Measurements from ENCODE around the gene RTCA. TPM values are rescaled to one million over a fixed set of nuclear protein-coding genes. Genes with fewer than 3 reads are reported as not detected.
"Not testable (repeated sequence)": the region's sequence is repeated elsewhere in the genome, so short reads cannot be mapped to it uniquely, and the experiment has no call there.

Gene RTCA
- total RNA-seq, 1 donor from 2014 or later = 35.1 TPM

DNA sequence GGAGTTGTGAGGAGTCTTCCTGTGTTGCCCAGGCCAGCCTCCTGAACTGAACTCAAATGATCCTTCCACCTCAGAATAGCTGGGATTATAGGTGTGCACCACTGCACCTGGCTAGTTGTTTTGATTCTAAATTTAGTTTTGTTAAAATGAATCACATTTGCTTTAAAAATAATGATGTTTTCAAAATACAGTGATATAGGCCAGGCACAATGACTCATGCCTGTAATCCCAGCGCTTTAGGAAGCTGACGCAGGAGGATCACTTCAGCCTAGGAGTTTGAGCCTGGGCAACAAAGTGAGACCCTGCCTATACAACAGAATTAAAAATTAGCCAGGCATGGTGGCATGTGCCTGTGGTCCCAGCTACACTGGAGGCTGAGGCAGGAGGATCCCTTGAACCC lies 24.3 kb downstream of the RTCA start:
- Mint-ChIP-seq H3K27me3 (no peaks in the 10 kb centered on the region), H3K36me3 (peaks cover 13% of the 10 kb centered on the region), H3K4me3 (no peak overlapping the region), H3K4me1 (ENCODE audit: unreplicated experiment) (no peaks in the 10 kb centered on the region), H3K9me3 (no peaks in the 10 kb centered on the region), H3K27ac (no peak overlapping the region)
- TF ChIP-seq, protein P1, sequence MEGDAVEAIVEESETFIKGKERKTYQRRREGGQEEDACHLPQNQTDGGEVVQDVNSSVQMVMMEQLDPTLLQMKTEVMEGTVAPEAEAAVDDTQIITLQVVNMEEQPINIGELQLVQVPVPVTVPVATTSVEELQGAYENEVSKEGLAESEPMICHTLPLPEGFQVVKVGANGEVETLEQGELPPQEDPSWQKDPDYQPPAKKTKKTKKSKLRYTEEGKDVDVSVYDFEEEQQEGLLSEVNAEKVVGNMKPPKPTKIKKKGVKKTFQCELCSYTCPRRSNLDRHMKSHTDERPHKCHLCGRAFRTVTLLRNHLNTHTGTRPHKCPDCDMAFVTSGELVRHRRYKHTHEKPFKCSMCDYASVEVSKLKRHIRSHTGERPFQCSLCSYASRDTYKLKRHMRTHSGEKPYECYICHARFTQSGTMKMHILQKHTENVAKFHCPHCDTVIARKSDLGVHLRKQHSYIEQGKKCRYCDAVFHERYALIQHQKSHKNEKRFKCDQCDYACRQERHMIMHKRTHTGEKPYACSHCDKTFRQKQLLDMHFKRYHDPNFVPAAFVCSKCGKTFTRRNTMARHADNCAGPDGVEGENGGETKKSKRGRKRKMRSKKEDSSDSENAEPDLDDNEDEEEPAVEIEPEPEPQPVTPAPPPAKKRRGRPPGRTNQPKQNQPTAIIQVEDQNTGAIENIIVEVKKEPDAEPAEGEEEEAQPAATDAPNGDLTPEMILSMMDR (conservative IDR thresholded peaks at IDR 0.05) = no peak
- no peak for DNase-seq (ENCODE audit: extremely low spot score, unreplicated experiment)

- TF ChIP-seq, protein P1 (conservative IDR thresholded peaks at IDR 0.05) = no peak
- H3K27ac Mint-ChIP-seq = no peak overlapping the region
- peaks cover 4% of the 10 kb centered on the region for H3K36me3 Mint-ChIP-seq
- no peak for DNase-seq (ENCODE audit: extremely low spot score, unreplicated experiment)
- H3K9me3 Mint-ChIP-seq = no peaks in the 10 kb centered on the region
- no peaks in the 10 kb centered on the region for H3K27me3 Mint-ChIP-seq
- no peak overlapping the region for H3K4me3 Mint-ChIP-seq
- no peaks in the 10 kb centered on the region for H3K4me1 Mint-ChIP-seq (ENCODE audit: unreplicated experiment)
Observed at GRCh38 chr1:100292711-100293110, 26.7 kb downstream of the RTCA start.

GRCh38 chr1:100296140-100296539 lies 30.1 kb downstream of the RTCA start:
- TF ChIP-seq, protein P1 (conservative IDR thresholded peaks at IDR 0.05) = no peak
- Mint-ChIP-seq H3K36me3 (peaks cover 4% of the 10 kb centered on the region), H3K27me3 (no peaks in the 10 kb centered on the region), H3K4me3 (no peak overlapping the region), H3K4me1 (ENCODE audit: unreplicated experiment) (no peaks in the 10 kb centered on the region), H3K9me3 (no peaks in the 10 kb centered on the region), H3K27ac (no peak overlapping the region)
- no peak for DNase-seq (ENCODE audit: extremely low spot score, unreplicated experiment)

DNA sequence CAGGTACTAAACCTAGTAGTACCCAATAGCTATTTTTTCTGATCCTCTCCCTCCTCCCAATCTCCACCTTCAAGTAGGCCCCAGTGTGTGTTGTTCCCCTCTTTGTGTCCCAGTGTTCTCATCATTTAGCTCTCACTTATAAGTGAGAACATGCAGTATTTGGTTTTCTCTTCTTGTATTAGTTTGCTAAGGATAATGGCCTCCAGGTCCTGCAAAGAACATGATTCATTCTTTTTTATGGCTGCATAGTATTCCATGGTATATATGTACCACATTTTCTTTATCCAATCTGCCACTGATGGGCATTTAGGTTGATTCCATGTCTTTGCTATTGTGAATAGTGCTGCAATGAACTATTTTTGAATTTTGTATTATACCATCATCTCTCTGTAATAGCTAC lies 31.0 kb downstream of the RTCA start:
- not testable (repeated sequence) for H3K27me3 Mint-ChIP-seq; DNase-seq (ENCODE audit: extremely low spot score, unreplicated experiment); H3K4me3 Mint-ChIP-seq; H3K36me3 Mint-ChIP-seq; H3K4me1 Mint-ChIP-seq (ENCODE audit: unreplicated experiment); H3K27ac Mint-ChIP-seq; H3K9me3 Mint-ChIP-seq

GRCh38 chr1:100298512-100298911 lies 32.5 kb downstream of the RTCA start:
- Mint-ChIP-seq H3K27ac (no peak overlapping the region), H3K9me3 (no peaks in the 10 kb centered on the region), H3K36me3 (peaks cover 4% of the 10 kb centered on the region), H3K4me3 (no peak overlapping the region), H3K27me3 (no peaks in the 10 kb centered on the region), H3K4me1 (ENCODE audit: unreplicated experiment) (no peaks in the 10 kb centered on the region)
- TF ChIP-seq, protein P1 (conservative IDR thresholded peaks at IDR 0.05) = no peak
- DNase-seq (ENCODE audit: extremely low spot score, unreplicated experiment) = no peak

DNA sequence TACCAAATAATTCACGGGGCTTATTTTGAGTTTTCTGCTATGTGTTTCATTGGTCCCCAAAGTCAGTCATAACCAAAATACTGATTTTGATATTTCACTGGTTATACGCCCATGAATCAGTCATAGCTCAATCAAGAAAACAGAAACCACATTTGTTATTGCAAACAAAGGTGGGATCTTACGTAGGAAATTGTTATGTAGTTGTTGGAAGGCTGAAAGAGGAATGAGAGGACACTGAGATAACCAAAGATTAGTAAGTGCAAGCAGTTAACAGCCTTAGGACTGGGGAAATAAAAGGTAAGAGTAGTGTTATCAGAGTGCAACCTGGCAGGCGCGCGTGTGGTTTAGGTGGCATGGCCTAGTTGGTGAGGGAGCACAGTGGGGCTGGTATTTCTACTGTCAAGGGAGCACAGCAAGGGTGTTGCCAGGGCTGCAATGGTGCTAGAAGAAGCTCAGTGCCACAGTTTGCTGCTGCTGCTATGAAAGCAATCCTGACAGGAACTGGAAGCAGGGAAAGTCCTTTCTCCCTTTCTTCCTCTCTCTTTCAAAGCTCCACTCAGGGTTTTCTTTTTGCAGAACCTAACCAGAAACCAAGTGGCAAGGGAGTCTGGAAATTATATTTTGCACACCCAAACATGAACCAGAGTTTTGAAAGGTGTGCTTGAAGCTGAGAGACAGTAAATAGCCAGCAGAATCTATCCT lies 33.7 kb downstream of the RTCA start:
- no peak for DNase-seq (ENCODE audit: extremely low spot score, unreplicated experiment)
- Mint-ChIP-seq H3K27ac (no peak overlapping the region), H3K27me3 (no peaks in the 10 kb centered on the region), H3K9me3 (no peaks in the 10 kb centered on the region), H3K36me3 (peaks cover 4% of the 10 kb centered on the region), H3K4me1 (ENCODE audit: unreplicated experiment) (no peaks in the 10 kb centered on the region), H3K4me3 (no peak overlapping the region)
- TF ChIP-seq, protein P1 (conservative IDR thresholded peaks at IDR 0.05) = no peak

All from type B pancreatic cell (in vitro differentiated cells).